Gastrocnemius medialis (tissue), 4 donors: ENCODE results near the gene ZNF653. TPM values are rescaled to one million over a fixed set of nuclear protein-coding genes. Genes with fewer than 3 reads are reported as not detected.

Experiments
- ATAC-seq, 2 donors: fragments of 150-250 bp; one replicate each; pipeline ENCODE4 v1.9.1; 2016
- DNase-seq, 2 donors: peaks; one replicate each; pipeline ENCODE4 v3.0.0-alpha.2; 2019
- H3K27ac ChIP-seq, 4 donors: fragments of 200-600 bp; sonication (generic); 1 replicate in 1 of 4; 2 replicates in 3 of 4; pipeline ENCODE4 v1.5.1; 2016 to 2018; ENCODE audit warnings: mild to moderate bottlenecking in 2 of 4, moderate library complexity in 1 of 4
- H3K27me3 ChIP-seq, 3 donors: fragments of 200-600 bp; sonication (generic) in 2 of 3; 1 replicate in 1 of 3; 2 replicates in 2 of 3; pipeline versions ENCODE4 v1.5.1 to v1.6.0; 2016 to 2019; ENCODE audit warnings: mild to moderate bottlenecking in 1 of 3, moderate library complexity in 1 of 3
- H3K36me3 ChIP-seq, 2 donors: fragments of 200-600 bp; sonication (generic) in 1 of 2; one replicate each; pipeline ENCODE4 v1.5.1; 2017 to 2018
- H3K4me1 ChIP-seq, 2 donors: fragments of 200-600 bp; sonication (generic) in 1 of 2; one replicate each; pipeline ENCODE4 v1.5.1; 2016 to 2017; ENCODE audit warnings: mild to moderate bottlenecking in 2 of 2
- H3K4me3 ChIP-seq, 4 donors: fragments of 200-600 bp; sonication (generic) in 3 of 4; 1 replicate in 1 of 4; 2 replicates in 3 of 4; pipeline ENCODE4 v1.5.1; 2016 to 2019; ENCODE audit warnings: mild to moderate bottlenecking in 2 of 4
- H3K9me3 ChIP-seq, 3 donors: fragments of 200-600 bp; sonication (generic) in 2 of 3; 1 replicate in 1 of 3; 2 replicates in 2 of 3; pipeline ENCODE4 v1.5.1; 2016 to 2019
- CTCF ChIP-seq, 5 experiments: fragments of 450-650 bp in 3 of 5; fragments of 200-600 bp in 2 of 5; sonication (generic) in 2 of 5; IDR thresholded peaks in 4 of 5; conservative IDR thresholded peaks in 1 of 5; 1 replicate in 4 of 5; 2 replicates in 1 of 5; pipeline ENCODE4 v1.5.1; 2016 to 2019; ENCODE audit warnings: antibody characterized with exemption in 5 of 5, mild to moderate bottlenecking in 3 of 5, moderate library complexity in 3 of 5
- POLR2A ChIP-seq, 2 donors: fragments of 450-650 bp; IDR thresholded peaks; one replicate each; pipeline ENCODE4 v1.6.1; 2017; ENCODE audit warnings: antibody characterized with exemption in 2 of 2, mild to moderate bottlenecking in 2 of 2, moderate library complexity in 2 of 2
- in situ Hi-C, 4 donors: fragments of 200-750 bp; cut with MboI; loops; one replicate each; pipeline versions ENCODE4 v1.15.0 to v1.8.0; 2017; ENCODE audit warnings: low sequenced_read_pairs in 4 of 4
- intact Hi-C: fragments of 100-400 bp; cut with DNase I; formaldehyde crosslinking; loops from one replicate; pipeline ENCODE4 v1.15.1; 2023; ENCODE audit warnings: low total_unique reads
- total RNA-seq, 4 donors: library from RNA; depleted of rRNA; stranded (reverse); fragments of >200 nt; gene quantifications; one replicate each; pipeline versions ENCODE4 v1.1.0 to v1.2.3, GENCODE V29; 2016

ZNF653 gene
- total RNA-seq, 4 donors from 2014 or later = 5.6 to 25.8 (median 10.1) TPM

GRCh38 chr19:11465600-11465999 lies 40.0 kb downstream of the ZNF653 start:
- no peak for ATAC-seq
- H3K4me3 ChIP-seq = no peak overlapping the region
- H3K27ac ChIP-seq = no peak overlapping the region
- TF ChIP-seq POLR2A (IDR thresholded peaks at IDR 0.05) = no peak
- TF ChIP-seq CTCF (IDR thresholded peaks at IDR 0.05 in 4 of 5, conservative IDR thresholded peaks at IDR 0.05 in 1 of 5) = no peak
- in situ Hi-C loops (no loop called here), intact Hi-C loops (no loop called here)
- H3K36me3 ChIP-seq = no peaks in the 10 kb centered on the region
- no peaks in the 10 kb centered on the region for H3K4me1 ChIP-seq
- no peak for DNase-seq
- no peaks in the 10 kb centered on the region for H3K9me3 ChIP-seq
- peaks cover under 1 to 7% (median under 1%) of the 10 kb centered on the region in 3 donors for H3K27me3 ChIP-seq

DNA sequence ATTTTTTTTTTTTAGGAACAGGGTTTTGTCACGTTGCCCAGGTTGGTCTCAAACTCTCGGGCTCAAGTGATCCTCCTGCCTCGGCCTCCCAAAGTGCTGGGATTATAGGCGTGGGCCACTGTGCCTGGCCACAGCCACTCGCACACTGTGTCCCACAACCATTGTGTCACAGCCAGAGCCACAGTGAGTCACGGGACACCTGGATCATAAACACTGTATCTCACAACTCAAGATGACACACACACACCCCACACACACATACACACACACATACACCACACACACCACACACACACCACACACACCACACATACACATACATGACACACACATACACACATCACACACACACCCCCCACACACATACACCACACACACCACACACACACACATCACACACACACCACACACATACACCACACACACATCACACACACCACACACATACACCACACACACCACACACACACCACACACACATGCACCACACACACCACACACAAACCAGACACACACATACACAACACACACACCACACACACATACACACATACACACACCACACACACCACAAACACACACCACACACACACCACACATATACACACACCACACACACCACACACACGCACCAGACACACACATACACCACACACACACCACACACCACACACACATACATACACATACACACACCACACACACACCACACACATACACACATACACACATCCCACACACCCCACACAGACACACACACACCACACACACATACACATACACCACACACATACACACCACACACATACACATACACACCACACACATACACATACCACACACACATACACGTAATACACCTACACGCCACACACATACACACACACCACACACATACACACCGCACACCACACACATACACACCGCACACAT lies 41.0 kb downstream of the ZNF653 start:
- ATAC-seq (no peak), DNase-seq (no peak)
- in situ Hi-C loops (no loop called here), intact Hi-C loops (no loop called here)
- H3K9me3 ChIP-seq = no peaks in the 10 kb centered on the region
- H3K36me3 ChIP-seq = no peaks in the 10 kb centered on the region
- H3K27ac ChIP-seq = no peak overlapping the region
- H3K27me3 ChIP-seq = peaks cover 3 to 10% (median 7%) of the 10 kb centered on the region in 3 donors
- no peaks in the 10 kb centered on the region for H3K4me1 ChIP-seq
- H3K4me3 ChIP-seq = no peak overlapping the region
- TF ChIP-seq POLR2A (IDR thresholded peaks at IDR 0.05) = no peak
- TF ChIP-seq CTCF (IDR thresholded peaks at IDR 0.05 in 4 of 5, conservative IDR thresholded peaks at IDR 0.05 in 1 of 5) = no peak

GRCh38 chr19:11463391-11463790 lies 42.2 kb downstream of the ZNF653 start:
- in situ Hi-C loops = no loop called here
- Histone ChIP-seq H3K36me3 (no peaks in the 10 kb centered on the region), H3K27me3 (peaks cover 7 to 10% (median 9%) of the 10 kb centered on the region in 3 donors), H3K27ac (no peak overlapping the region), H3K4me1 (no peaks in the 10 kb centered on the region), H3K9me3 (no peaks in the 10 kb centered on the region), H3K4me3 (no peak overlapping the region)
- ATAC-seq (no peak), DNase-seq (no peak)
- intact Hi-C loops = no loop called here
- TF ChIP-seq POLR2A (IDR thresholded peaks at IDR 0.05) (no peak), CTCF (IDR thresholded peaks at IDR 0.05 in 4 of 5, conservative IDR thresholded peaks at IDR 0.05 in 1 of 5) (no peak)

DNA sequence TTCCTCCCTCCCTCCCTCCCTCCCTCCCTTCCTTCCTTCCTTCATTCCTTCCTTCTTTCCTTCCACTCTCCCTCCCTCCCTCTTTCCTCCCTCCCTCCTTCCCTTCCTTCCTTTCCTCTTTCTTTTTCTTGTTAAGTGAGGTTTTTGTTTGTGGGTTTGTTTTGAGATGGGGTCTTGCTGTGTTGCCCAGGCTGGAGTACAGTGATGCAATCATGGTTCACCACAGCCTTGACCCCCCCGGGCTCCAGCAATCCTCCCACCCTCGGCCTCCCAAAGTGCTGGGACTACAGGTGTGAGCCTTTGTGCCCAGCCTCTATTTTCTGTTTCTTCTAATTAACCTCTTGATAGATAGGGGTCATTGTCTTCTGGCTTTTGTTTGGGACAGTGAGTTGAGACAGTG lies 44.2 kb downstream of the ZNF653 start:
- ATAC-seq (no peak), DNase-seq (no peak)
- intact Hi-C loops = no loop called here
- H3K9me3 ChIP-seq = no peaks in the 10 kb centered on the region
- H3K4me3 ChIP-seq = no peak overlapping the region
- no peak overlapping the region for H3K27ac ChIP-seq
- in situ Hi-C loops = no loop called here
- TF ChIP-seq POLR2A (IDR thresholded peaks at IDR 0.05) (no peak), CTCF (IDR thresholded peaks at IDR 0.05 in 4 of 5, conservative IDR thresholded peaks at IDR 0.05 in 1 of 5) (no peak)
- H3K27me3 ChIP-seq = peaks cover 10 to 12% (median 10%) of the 10 kb centered on the region in 3 donors
- H3K4me1 ChIP-seq = no peaks in the 10 kb centered on the region
- no peaks in the 10 kb centered on the region for H3K36me3 ChIP-seq
